NCI-H1436 (cell line): Measurements from ENCODE around the gene ADGRD1.
"Not testable (repeated sequence)": the region's sequence is repeated elsewhere in the genome, so short reads cannot be mapped to it uniquely, and the experiment has no call there.

Experiments used
- DNase-seq: peaks from one replicate; lab custom pipeline; 2025; lab: John Stamatoyannopoulos, UW

ADGRD1 gene

DNA sequence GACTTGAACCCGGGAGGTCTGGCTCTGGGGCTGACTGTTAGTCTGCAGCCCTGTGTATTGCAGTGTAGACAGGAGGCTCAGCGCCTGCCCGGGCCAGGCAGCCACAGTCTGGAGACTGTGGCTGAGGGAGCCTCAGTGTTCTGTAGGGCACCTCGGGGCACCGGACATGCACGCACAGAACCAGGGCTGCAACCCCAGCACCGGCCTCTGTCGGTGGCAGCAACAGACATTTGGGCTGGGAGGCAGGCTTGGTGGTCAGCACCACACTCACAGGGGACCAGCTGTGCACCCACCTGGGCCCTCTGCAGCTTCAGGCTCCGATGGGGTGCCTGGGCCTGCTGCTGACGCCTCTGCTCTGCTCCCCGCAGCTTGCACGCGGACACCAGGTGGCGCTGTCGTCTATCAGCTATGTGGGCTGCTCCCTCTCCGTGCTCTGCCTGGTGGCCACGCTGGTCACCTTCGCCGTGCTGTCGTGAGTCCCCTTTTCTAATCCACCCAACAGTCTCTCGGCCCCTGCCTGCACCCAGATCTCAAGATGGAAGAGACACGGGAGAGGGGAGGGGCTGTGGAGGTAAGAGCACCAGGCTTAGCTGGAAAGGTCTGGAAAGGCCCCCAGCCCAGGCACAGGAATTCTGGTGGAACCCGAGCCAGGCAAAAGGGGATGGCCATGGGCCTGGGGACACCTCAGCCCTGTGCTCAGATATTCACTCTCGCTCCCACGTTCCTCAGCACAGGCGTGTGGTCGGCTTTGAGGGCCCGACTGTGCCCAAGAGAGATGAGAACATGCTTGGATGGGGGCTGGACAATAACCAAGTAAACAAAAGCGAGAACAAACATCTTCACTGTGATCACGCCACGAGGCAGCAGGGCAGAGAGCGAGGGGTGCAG, 151.0 kb downstream of the ADGRD1 start:
- peak; percentile 54 for DNase-seq

DNA sequence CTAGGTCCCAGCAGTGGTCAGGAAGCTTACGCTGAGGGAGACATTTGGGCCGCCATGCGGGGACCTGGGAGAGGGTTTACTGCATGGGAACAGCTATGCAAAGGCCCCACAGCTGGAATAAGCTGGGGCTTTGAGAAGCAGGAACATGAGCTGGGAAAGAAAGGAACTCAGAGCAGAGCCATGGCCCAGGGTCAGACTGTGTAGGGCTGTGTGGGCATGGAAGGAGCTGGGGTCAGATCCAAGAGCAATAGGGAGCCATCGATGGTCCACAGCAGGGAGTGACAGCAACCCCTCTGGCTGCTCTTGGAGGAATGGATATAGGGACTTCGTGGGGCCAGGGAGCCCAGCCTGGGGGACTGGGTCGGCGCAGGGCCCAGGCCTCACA, 151.6 kb downstream of the ADGRD1 start:
- DNase-seq: no peak

- no peak for DNase-seq
Observed at GRCh38 chr12:131105736-131106348, 152.1 kb downstream of the ADGRD1 start.

GRCh38 chr12:131106349-131106941, 152.7 kb downstream of the ADGRD1 start:
- no peak for DNase-seq

DNA sequence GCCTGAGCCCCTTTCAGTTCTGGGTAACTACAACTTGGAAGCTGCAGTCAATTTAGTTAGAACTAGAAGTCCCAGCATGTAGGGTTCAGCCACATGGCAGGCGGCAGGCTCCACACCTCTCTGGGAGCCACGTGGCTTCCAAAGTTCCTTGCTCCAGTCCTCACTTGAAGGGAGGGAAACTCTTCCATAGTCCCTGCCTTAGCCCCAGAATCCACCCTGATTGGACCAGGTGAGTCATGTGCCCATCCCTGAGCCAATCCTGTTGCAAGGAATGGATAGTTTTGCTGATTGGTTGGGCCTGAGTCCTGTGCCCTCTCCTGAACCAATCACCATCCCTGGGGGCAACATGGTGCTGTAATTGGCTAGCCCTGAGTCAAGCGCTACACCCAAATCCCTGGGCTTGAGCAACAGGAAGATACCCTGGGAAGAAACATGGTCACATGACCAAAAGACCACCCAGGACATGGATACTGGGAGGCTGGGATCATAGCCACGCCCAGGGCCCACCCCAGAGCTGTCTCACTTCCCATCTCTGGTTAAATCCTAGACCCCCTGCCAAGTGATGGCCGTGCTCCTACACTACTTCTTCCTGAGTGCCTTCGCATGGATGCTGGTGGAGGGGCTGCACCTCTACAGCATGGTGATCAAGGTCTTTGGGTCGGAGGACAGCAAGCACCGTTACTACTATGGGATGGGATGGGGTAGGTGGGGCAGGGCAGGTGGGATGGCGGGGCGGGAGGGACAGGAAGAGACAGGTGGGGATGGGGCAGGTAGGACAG, 154.7 kb downstream of the ADGRD1 start:
- DNase-seq: no peak

- DNase-seq: no peak
Observed at GRCh38 chr12:131111446-131111845, 157.7 kb downstream of the ADGRD1 start.

DNA sequence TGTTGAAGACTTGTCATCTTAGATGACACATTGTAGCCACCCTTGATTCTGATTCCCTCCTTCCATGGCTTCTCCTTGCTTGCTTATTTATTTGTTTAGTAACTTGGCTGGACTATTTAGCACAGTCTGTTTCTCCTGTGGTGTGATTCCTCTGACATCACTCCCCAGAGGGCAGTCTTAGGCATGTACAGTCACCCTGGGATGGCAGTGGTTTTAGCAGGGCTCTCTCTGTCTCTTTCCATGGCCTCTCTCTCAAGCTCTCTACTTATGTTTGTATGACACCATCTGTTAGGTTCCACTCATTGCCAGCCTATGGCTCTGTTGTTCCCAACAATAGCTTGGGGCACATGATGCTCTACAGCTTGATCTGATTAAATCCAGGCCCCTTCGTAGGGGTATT, 158.3 kb downstream of the ADGRD1 start:
- DNase-seq: no peak

GRCh38 chr12:131112700-131113290, 159.1 kb downstream of the ADGRD1 start:
- no peak for DNase-seq

DNA sequence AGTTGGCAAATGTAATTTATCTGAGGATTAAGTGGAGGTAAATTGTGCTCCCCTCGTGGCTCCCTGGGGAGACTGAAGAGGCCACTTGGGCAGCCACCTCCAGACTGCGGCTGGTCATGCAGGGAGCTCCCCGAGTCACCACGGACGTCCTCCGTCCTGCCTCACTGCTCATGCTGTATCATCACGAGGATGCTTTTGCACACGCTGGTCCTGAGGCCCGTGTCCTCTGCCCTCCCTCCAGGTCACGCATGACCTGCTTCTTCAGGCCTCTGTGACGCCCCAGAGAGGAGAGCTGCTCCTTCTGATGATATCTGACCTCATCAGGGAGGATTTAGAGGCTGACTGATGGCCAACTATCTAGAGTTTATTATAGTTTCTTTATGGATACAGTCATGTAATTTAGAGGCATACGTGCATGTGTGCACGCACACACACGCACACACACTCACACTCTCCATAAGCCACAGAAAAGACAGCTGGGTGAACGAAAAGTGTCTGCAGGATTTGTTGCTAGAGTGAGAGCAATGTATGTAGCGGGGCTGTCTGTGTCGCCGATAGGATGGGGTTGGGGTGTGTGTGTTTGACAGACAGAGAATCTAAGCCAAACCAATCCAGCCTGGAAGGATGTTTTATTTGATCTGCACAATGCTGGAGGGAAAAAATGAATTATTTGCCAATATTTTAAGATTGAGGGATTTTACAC, 160.0 kb downstream of the ADGRD1 start:
- DNase-seq: no peak

DNA sequence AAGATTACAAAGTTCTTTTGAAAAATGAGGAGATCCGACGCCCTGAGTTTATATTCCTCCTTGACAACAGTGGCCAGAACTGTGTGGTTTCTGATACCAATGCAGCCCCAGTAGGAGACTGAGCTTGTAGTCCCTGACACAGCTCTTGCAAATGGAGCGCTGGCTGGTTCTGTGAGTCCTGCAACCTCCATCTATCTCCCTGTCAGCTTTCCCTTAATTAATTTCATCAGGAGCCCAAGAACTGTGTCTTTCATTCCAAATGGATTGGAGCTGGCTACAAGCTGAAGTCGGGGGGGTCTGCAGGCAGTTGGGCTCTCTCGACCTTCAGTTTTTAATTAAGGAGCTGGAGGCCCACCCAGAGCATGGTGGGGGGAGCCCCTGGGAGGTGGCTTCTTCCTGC, 160.6 kb downstream of the ADGRD1 start:
- no peak for DNase-seq

- DNase-seq: no peak
Observed at GRCh38 chr12:131114942-131115584, 161.4 kb downstream of the ADGRD1 start.

GRCh38 chr12:131115766-131116467, 162.2 kb downstream of the ADGRD1 start:
- DNase-seq: no peak

- no peak for DNase-seq
Observed at GRCh38 chr12:131116468-131117117, 162.9 kb downstream of the ADGRD1 start.

GRCh38 chr12:131117438-131118245, 163.9 kb downstream of the ADGRD1 start:
- DNase-seq: no peak

DNA sequence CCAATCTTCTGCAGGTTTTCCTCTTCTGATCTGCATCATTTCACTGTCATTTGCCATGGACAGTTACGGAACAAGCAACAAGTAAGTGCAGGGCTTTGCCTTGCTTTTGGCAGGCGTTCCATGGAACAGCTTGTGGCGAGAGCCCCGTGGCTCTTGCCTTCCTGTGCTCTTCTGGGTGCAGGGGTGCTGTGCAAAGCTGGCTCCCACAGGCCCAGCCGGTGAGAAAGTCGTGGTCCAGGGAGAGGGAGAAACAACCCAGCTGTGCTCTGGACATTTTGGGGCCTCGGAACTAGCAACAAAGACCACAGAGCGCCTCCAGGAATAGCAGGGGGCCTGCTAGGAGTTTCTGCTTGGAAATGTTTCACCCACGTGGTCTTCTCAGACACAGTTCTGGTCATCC, 164.7 kb downstream of the ADGRD1 start:
- no peak for DNase-seq

DNA sequence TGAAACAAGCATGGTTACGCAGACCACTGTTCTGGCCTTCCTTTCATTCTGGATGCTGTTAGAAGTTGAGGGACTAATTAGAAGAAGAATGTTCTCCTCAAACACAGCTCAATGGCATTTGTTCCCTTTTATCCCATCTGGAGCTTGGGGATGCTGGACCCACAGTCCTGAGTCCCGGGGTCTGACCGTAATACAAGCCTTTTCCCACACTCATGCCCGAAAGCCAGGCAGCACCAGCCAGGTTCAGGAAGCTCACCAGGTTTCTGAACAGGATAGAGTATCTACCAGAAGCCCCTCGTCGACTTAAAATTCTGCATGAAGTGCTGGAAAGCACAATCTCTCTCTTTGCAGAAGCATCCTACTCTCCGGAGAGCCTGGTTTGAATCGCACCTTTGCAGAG, 165.6 kb downstream of the ADGRD1 start:
- DNase-seq: not testable (repeated sequence)

DNA sequence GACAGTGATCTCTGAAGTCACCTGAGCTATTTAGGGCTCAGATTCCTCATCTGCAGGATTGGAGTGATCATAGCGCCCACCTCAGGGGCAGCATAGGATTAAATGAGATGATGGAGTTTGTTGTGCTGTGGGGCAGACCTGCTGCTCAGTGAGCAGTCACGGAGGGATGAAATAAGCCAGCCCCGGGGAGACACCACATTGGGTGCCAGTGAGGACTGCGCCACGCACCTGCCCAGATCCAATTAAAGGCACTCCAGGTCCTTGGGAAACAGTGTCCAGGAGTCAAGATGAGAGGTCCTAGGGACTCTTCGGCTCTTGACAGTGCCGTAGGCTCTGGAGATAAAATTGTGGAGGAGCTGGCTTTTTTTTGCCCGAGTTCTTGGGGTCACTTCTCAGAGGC, 166.2 kb downstream of the ADGRD1 start:
- no peak for DNase-seq

DNA sequence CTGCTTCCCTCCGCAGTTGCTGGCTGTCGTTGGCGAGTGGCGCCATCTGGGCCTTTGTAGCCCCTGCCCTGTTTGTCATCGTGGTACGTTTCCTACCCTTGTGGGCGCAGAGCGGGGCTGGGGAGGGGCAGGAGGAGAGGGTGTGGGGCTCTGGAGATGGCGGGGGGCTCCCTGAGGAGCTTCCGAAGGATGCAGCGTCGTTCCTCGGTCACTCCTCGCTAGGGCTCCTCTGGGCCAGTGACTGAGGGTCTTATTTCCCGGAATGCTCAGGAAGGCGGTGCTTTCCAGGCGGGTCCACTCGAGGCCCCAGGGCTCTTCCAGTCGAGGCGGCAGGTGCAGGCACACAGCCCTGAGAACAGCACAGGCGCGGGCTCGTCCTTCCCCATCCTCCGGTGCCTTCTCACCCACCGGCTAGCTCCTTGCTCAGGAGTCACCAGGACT, 167.1 kb downstream of the ADGRD1 start:
- no peak for DNase-seq
